Measurements from ENCODE around the gene KRTAP21-2. TPM values are rescaled to one million over a fixed set of nuclear protein-coding genes. Genes with fewer than 3 reads are reported as not detected.

KRTAP21-2 gene
- total RNA-seq: not detected in 2 replicates

GRCh38 chr21:30747159-30747558 lies at the start of gene KRTAP21-2:
KRTAP21-2 (minus strand) TSS chr21:30747259; CDS start chr21:30747202, 57 bp downstream.

GRCh38 chr21:30755328-30755727 lies 8.3 kb upstream of the KRTAP21-2 start, which contains the start of gene KRTAP21-1:
KRTAP21-1 (minus strand) TSS chr21:30755428; CDS start chr21:30755378, 50 bp downstream.

GRCh38 chr21:30718239-30718909 lies 28.7 kb downstream of the KRTAP21-2 start, which contains the start of gene KRTAP21-3:
KRTAP21-3 (minus strand) TSS chr21:30718777; CDS start chr21:30718759, 18 bp downstream.

Other genes starting within 250 kb of the KRTAP21-2 start
- gene KRTAP19-5, start 245.1 kb downstream of the KRTAP21-2 start, total RNA-seq: not detected in 2 replicates
- not detected in 2 replicates for gene KRTAP19-6, start 205.4 kb downstream of the KRTAP21-2 start, total RNA-seq
- not detected in 2 replicates for gene KRTAP19-7, start 185.9 kb downstream of the KRTAP21-2 start, total RNA-seq
- not detected in 2 replicates for gene KRTAP22-2, start 156.9 kb downstream of the KRTAP21-2 start, total RNA-seq
- gene KRTAP6-3, start 154.8 kb downstream of the KRTAP21-2 start, total RNA-seq: not detected in 2 replicates
- gene KRTAP6-2, start 148.4 kb downstream of the KRTAP21-2 start, total RNA-seq: not detected in 2 replicates
- gene KRTAP22-1, start 146.2 kb downstream of the KRTAP21-2 start, total RNA-seq: not detected in 2 replicates
- gene KRTAP6-1, start 133.3 kb downstream of the KRTAP21-2 start, total RNA-seq: not detected in 2 replicates
- not detected in 2 replicates for gene KRTAP20-1, start 130.8 kb downstream of the KRTAP21-2 start, total RNA-seq
- gene KRTAP20-4, start 126.6 kb downstream of the KRTAP21-2 start, total RNA-seq: not detected in 2 replicates
- gene KRTAP20-2, start 112.1 kb downstream of the KRTAP21-2 start, total RNA-seq: not detected in 2 replicates
- gene KRTAP20-3, start 104.4 kb downstream of the KRTAP21-2 start, total RNA-seq: not detected in 2 replicates
- not detected in 2 replicates for gene KRTAP21-3, start 28.5 kb downstream of the KRTAP21-2 start, total RNA-seq
- not detected in 2 replicates for gene KRTAP21-1, start 8.2 kb upstream of the KRTAP21-2 start, total RNA-seq
- not detected in 2 replicates for gene KRTAP8-1, start 66.0 kb upstream of the KRTAP21-2 start, total RNA-seq
- not detected in 2 replicates for gene KRTAP7-1, start 82.5 kb upstream of the KRTAP21-2 start, total RNA-seq
- gene KRTAP11-1, start 134.3 kb upstream of the KRTAP21-2 start, total RNA-seq: not detected in 2 replicates

Data from mesangial cell (primary cell).